ENCODE data around the gene PPP5C.

Gene PPP5C

GRCh38 chr19:46330319-46330918 is 16.5 kb upstream of the PPP5C start:
- no peak for DNase-seq

GRCh38 chr19:46337487-46337886 is 9.4 kb upstream of the PPP5C start:
- DNase-seq = no peak

- no peak for DNase-seq
Measured at GRCh38 chr19:46339446-46339845, 7.4 kb upstream of the PPP5C start.

GRCh38 chr19:46340051-46340659 is 6.7 kb upstream of the PPP5C start:
- DNase-seq = no peak

GRCh38 chr19:46341937-46342336 is 5.0 kb upstream of the PPP5C start:
- DNase-seq = no peak

GRCh38 chr19:46344363-46344762 is 2.5 kb upstream of the PPP5C start:
- DNase-seq = no peak

GRCh38 chr19:46345157-46345556 is 1.7 kb upstream of the PPP5C start:
- no peak for DNase-seq

- no peak for DNase-seq
Measured at GRCh38 chr19:46347572-46347883, 641 bp downstream of the PPP5C start.

- DNase-seq = no peak
Measured at GRCh38 chr19:46347985-46348384, 1.1 kb downstream of the PPP5C start.

GRCh38 chr19:46349311-46349993 is 2.6 kb downstream of the PPP5C start:
- no peak for DNase-seq

- DNase-seq = no peak
Measured at GRCh38 chr19:46350029-46350757, 3.3 kb downstream of the PPP5C start.

GRCh38 chr19:46350758-46351159 is 3.9 kb downstream of the PPP5C start:
- DNase-seq = no peak

- peak; percentile 73 for DNase-seq
Measured at GRCh38 chr19:46351241-46352041, 4.6 kb downstream of the PPP5C start.

GRCh38 chr19:46353730-46354528 is 7.0 kb downstream of the PPP5C start:
- DNase-seq = no peak

GRCh38 chr19:46355234-46356148 is 8.6 kb downstream of the PPP5C start:
- no peak for DNase-seq

GRCh38 chr19:46356149-46357055 is 9.5 kb downstream of the PPP5C start:
- no peak for DNase-seq

- peak; percentile 69 for DNase-seq
Measured at GRCh38 chr19:46357846-46358583, 11.1 kb downstream of the PPP5C start.

GRCh38 chr19:46361915-46362314 is 15.0 kb downstream of the PPP5C start:
- DNase-seq = no peak

GRCh38 chr19:46364359-46364758 is 17.5 kb downstream of the PPP5C start:
- DNase-seq = no peak

Measured in fibroblast of skin of scalp (primary cell).